Stimulated activated CD4-positive, alpha-beta T cell treated with anti-CD3 and anti-CD28 coated beads, Interleukin-2, amount 100 ng/mL, for 4 hours (primary cell): ENCODE measurements around the gene NKAIN2.

Source experiments
- DNase-seq: peaks from one replicate; pipeline ENCODE4 v3.0.0-alpha.2; 2020; ENCODE audit warnings: low read depth

The NKAIN2 gene

DNA sequence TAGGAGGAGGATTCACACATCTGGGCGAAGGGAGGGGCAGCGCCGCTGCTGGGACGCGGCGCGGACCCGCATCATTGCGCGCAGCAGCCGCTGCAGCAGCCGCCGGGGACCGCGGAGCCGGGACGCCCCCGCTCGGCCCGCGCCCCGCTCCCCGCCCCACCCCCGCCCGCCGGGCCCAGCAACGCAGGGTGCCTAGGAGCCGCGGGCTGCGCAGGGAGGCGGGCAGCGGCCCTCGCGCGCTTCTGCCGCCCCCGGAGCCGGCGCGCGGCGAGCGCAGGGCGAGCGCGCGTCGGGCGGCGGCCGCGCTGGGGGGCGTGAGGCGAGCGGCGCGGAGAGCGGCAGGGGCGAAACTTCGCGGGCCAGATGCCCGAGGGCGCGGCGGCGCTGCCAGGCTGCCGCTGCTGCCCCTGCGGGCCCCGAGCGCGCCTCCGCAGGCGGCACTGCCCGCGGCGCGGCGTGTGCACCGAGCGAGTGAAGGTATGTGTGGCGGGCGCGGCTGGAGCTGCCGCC, at the start of gene NKAIN2:
Gene NKAIN2, plus strand, starts transcription at position 362 of the 510 bp plus-strand sequence.
- DNase-seq, result no peak

- DNase-seq, result no peak
These were observed 44.2 kb upstream of the NKAIN2 start for GRCh38 chr6:123759472-123759871.

GRCh38 chr6:123763904-123764303, 39.8 kb upstream of the NKAIN2 start:
- DNase-seq, result no peak

- DNase-seq, result no peak
These were observed 38.9 kb upstream of the NKAIN2 start for GRCh38 chr6:123764722-123765121.

GRCh38 chr6:123768921-123769320, 34.7 kb upstream of the NKAIN2 start:
- DNase-seq, result no peak

- DNase-seq, result no peak
These were observed 34.2 kb upstream of the NKAIN2 start for GRCh38 chr6:123769431-123769830.

DNA sequence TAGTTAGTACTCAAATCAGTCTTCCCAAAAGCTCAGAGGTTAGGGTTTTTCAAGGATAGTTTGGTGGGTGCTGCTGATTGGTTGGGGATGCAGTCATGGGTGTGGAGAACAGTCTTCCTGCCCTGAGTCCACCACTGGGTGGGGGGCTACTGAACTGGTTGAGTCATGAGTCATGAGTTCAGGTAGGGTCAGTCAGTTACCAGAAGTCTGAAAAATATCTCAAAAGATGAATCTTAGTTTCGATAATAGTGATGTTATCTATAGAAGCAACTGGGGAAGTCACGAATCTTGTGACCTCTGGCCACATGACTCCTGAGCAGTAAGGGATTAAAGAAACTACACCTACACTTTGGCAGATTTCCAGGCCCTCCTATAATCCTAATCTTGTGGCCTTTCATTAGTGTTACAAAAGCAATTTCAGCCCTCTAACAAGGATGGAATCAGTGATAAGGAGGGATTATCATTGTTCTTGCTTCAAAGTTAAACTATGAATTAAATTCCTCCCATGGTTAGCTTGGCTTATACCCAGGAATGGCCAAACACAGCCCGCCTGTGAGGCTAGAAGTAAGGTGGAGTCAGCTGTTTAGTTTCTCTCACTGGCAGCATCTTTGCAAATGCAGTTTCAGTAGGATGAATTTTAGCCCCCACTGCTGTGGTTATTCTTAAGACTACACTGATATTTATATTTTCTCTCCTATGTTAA, 33.3 kb upstream of the NKAIN2 start:
- no peak for DNase-seq

GRCh38 chr6:123771126-123771525, 32.5 kb upstream of the NKAIN2 start:
- DNase-seq, result no peak

DNA sequence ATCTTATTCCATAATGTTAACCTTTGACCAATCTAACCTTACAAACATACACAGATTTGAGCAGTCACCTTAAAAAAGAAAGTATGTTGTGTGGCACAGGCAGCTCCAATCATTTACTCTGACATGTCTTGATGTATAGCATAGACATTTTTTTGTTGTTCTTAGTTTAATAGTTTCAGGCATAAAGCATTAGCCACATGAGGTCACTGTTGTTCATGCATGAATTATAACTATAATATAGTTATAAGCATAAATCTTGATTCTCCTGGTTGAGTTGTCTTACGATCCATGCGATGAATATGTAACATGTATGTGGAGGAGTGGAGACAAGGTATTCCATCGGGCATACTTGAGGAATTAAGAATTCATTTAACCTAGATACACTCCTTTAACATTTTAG, 26.1 kb upstream of the NKAIN2 start:
- DNase-seq, result no peak

DNA sequence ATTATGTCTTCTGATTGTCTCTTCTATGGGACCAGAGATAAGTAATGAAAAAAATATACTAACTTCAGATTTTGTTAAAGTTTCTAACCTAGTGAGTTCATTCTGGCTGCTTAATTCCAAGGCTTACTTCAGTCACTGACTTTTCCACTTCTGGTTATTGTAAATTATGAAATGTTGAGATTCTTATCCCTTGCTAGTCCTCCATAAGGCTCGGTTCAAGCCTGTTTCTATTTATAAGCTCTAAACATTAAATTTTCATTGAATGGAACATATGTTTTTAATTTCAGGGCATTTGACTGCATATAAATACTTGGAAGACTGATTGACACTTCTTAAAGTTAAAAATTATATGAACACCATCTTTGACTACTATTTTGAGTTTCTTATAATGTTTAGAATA, 23.6 kb upstream of the NKAIN2 start:
- DNase-seq, result no peak

GRCh38 chr6:123784330-123784729, 19.3 kb upstream of the NKAIN2 start:
- no peak for DNase-seq

GRCh38 chr6:123785039-123785438, 18.6 kb upstream of the NKAIN2 start:
- no peak for DNase-seq

DNA sequence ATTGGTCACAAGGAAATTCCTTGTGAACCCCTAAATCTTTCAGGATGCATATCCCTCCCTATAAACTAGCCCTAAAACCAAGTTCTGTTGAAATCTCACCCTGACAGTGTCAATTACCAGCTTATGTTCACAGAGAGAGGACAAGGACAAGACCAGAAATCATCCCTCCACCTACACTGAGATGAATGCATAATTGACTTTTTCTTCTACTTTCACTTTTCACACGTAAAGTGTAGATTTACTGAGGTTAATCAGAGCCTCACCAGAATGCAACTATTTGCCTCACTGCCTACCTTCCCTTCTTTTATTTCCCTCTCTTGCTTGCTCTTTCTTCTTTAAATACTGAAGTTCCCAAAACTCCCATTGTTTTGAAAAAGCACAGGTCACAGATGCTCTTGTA, 15.3 kb upstream of the NKAIN2 start:
- DNase-seq, result no peak

DNA sequence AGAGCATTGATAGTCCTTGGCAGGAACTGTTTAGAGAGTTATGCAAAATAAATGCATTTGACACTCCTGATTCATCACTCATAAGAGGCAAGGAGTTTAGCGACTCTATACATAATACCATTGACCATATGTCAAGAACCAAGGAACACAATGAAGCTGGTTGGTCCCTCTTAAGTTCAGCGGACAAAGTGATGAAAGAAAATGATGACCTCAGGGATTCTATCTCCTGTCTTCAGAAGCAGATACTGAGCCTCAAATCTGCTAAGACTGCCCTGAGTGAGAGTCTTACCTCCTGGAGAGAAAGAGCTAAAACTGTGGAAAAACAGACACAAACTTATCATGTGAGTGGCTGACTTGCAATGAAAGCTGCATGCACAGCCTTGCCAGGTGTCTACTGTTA, 9.5 kb upstream of the NKAIN2 start:
- DNase-seq, result no peak

DNA sequence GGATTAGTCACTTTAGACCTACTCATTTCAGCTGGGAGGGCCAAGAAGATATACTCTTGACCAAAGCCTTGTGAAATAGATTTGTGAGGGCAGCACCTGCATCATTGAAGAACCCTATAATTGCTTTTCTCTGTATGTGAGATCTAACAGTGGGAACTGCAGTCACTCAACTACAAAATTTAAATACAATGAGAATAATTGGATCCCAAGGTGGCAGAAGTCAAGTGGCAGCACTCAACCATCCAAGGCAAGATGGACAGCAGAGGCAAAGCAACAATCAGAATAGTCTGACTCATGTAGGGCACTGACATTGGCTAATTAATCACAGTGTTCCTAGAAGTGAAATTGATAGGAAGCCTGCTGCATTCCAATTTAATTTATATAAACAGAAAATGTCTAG, 8.9 kb upstream of the NKAIN2 start:
- DNase-seq, result no peak

DNA sequence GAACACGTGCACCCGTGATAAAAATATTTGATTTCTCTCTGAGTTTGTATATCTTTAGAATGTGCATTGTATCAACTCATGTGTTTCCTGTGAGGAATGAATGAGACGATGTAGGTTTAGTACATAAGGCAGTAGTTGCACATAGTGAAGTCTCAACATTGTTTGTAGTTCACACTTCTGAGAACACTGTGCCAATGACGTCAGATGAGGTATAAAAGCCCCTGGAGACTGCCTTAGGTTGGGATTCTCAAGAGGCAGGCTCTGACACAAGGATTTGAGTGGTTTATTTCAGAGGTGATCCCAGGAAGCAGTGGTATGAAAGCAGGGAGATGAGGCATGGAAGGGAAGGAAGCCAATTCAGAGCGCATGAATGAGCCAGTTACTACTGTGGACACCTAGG, 2.6 kb upstream of the NKAIN2 start:
- DNase-seq, result no peak

DNA sequence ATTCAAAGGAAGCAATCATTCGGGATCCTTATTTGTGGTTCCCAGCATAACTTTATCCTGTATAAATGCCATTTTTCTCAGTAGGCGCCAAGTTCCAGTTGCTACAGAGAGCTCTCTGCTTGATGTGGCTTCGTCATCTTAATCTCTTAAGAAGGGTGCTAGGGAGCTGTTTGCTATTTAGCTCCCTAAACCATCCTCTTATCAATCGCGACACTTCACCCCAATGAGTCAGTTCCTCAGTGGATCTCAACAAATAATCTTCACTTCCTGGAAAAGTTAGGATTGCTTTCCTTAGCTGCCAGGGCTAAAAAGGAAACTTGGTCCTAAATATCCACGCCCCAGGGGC, 1.3 kb upstream of the NKAIN2 start:
- no peak for DNase-seq

DNA sequence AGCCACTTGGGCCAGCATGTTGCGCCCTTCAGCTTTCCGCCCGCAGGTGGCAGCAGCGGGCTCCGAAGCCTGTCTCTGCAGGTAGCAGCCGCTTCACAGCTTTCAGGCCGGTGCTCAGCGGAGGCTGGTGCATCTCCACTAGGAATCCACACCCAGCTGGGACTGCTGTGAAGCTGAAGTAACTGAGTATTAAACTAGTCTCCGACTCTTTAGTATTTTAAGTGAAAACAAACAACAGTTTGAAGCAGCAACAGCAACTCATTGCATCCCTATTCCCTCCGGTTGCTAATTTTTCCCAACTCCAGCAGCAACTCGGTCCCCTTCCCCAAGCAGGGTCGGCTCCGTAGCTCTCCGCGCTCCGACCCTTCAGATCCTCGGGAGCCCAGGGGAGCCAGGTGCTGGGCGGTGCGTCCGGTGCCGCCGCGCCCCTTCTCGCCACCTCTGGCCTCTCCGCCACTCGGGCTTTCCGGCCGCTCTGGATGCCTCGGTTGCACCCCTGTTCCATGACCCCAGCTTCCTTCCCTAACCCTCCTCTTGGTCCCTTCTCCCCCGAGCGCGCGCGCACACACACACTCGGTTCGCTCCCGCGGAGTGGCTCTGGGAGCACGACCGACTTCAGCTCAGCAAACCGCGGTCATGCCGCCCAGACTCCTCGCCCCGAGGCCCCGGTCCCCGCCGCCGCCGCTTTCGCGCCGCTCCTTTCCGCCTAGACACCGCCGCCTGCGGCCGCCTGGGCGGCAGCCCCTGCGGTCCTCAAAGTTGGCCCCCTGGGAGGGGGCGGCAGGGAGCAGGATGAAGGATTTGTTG, 765 bp upstream of the NKAIN2 start:
- no peak for DNase-seq

DNA sequence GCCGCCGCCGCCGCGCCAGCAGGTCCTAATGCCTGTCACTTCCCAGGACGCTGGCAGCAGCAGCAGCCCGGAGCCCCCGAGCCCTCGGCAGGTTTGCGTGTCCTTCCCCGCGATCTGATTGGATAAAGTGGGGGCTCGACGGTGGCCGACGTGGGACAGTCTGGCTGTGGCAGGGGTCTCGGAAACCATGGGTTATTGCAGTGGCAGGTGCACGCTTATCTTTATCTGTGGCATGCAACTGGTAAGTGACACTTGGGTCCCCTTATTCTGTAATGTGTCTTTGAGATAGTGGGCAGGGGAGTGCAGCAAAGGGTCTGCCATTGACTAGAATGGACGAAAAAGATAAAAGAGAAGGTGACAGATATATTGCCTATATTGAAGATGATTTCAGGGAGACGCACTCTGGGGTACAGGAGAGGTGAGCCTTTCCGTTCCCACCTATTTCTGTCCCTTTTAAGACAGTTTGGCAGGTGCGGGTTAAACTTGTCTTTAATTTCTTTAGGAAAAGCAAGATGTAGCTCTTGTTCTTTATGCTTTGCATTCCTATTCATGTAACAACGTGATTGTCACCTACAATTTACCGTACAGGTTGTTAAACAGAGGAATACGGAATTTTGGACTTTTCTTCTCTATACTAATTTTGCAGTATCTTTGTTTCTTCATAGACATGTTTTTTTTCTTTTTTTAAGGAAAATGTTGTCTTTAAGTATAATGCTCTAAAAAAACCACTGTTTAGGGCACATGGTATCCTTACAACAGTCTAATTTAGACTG, 535 bp downstream of the NKAIN2 start:
- no peak for DNase-seq

GRCh38 chr6:123804787-123805540, 1.3 kb downstream of the NKAIN2 start:
- DNase-seq, result no peak

DNA sequence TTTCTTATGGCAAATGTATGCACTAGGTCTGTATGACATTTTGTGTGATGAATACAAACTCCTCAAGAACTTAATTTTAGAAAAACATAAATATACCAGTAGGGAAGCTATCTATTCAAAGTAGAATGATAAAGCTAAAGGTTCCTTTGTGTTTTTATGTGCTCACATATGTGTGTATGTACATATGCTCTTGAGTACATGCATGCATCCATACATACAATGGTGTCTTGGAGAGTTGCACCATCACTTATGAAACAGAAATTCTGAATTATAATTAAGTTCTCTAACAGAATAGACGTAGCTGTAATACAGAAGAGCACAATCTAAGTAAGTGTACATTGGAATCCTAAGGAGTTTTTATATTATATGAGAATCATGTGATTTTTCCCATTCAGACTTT, 2.3 kb downstream of the NKAIN2 start:
- DNase-seq, result no peak

DNA sequence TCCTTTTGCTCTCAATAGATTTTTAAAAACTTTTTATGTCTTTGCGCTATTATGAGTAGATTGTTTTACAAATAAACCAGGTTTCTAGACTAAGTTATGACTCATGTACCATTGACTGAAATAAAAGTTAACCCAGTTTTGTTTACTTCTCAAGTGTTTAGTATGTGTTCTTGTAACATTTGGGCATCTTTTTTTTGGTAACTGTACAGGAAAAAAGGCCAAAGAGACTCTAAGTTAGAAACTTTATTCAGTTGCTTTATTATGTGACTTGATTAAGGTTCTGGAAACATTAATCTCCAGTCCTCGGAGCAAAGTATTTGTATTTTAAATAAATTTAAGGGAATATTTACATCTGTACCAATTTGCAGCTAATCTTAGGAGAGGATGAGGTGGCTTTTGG, 2.9 kb downstream of the NKAIN2 start:
- no peak for DNase-seq
